KOPT-K1 (cell line): Measurements from ENCODE around the gene ACOT7.
"Not testable (repeated sequence)": the region's sequence is repeated elsewhere in the genome, so short reads cannot be mapped to it uniquely, and the experiment has no call there.

Source experiments
- H3K27ac ChIP-seq: fragments of 200-600 bp; sonication (generic); 2 replicates; pipeline ENCODE4 v1.5.1; 2016; ENCODE audit warnings: antibody characterized with exemption, mild to moderate bottlenecking, low read depth, low read length; ENCODE audit not compliant: poor library complexity, severe bottlenecking
- H3K36me3 ChIP-seq: fragments of 200-600 bp; sonication (generic); 2 replicates; pipeline ENCODE4 v1.5.1; 2017; ENCODE audit warnings: antibody characterized with exemption, mild to moderate bottlenecking, low read length, moderate library complexity; ENCODE audit not compliant: insufficient read depth
- H3K9me3 ChIP-seq: fragments of 200-600 bp; sonication (generic); 2 replicates; pipeline ENCODE4 v1.5.1; 2017; ENCODE audit warnings: antibody characterized with exemption, low read length, mild to moderate bottlenecking; ENCODE audit not compliant: insufficient read depth, poor library complexity, severe bottlenecking

Gene ACOT7

GRCh38 chr1:6393400-6394187, at the start of gene ACOT7:
Gene ACOT7 (minus strand): TSS chr1:6393767. CDS start chr1:6393399, 368 bp downstream.
- peak within 1 kb of the TSS; percentile 94 for H3K27ac ChIP-seq
- no peaks in the 10 kb centered on the region for H3K9me3 ChIP-seq
- H3K36me3 ChIP-seq: peaks cover 7% of the 10 kb centered on the region; the same call in 1 of the 2 replicates

GRCh38 chr1:6441586-6441985, 48.0 kb upstream of the ACOT7 start:
- no peaks in the 10 kb centered on the region for H3K9me3 ChIP-seq
- H3K36me3 ChIP-seq: no peaks in the 10 kb centered on the region
- no peak overlapping the region for H3K27ac ChIP-seq

GRCh38 chr1:6440198-6441126, 46.9 kb upstream of the ACOT7 start:
- H3K9me3 ChIP-seq: no peaks in the 10 kb centered on the region
- H3K27ac ChIP-seq: no peak overlapping the region
- no peaks in the 10 kb centered on the region for H3K36me3 ChIP-seq

- Histone ChIP-seq H3K36me3 (no peaks in the 10 kb centered on the region), H3K27ac (no peak overlapping the region), H3K9me3 (no peaks in the 10 kb centered on the region)
Measured at GRCh38 chr1:6438047-6438525, 44.5 kb upstream of the ACOT7 start.

GRCh38 chr1:6437012-6437700, 43.6 kb upstream of the ACOT7 start:
- H3K27ac ChIP-seq, H3K36me3 ChIP-seq, H3K9me3 ChIP-seq: not testable (repeated sequence)

GRCh38 chr1:6436277-6436676, 42.7 kb upstream of the ACOT7 start:
- not testable (repeated sequence) for H3K9me3 ChIP-seq, H3K27ac ChIP-seq, H3K36me3 ChIP-seq

- H3K36me3 ChIP-seq: no peaks in the 10 kb centered on the region
- no peaks in the 10 kb centered on the region for H3K9me3 ChIP-seq
- H3K27ac ChIP-seq: no peak overlapping the region
Measured at GRCh38 chr1:6435547-6435946, 42.0 kb upstream of the ACOT7 start.

- H3K27ac ChIP-seq: no peak overlapping the region
- no peaks in the 10 kb centered on the region for H3K36me3 ChIP-seq
- H3K9me3 ChIP-seq: no peaks in the 10 kb centered on the region
Measured at GRCh38 chr1:6435129-6435528, 41.6 kb upstream of the ACOT7 start.

GRCh38 chr1:6434186-6434585, 40.6 kb upstream of the ACOT7 start:
- H3K27ac ChIP-seq: no peak overlapping the region
- no peaks in the 10 kb centered on the region for H3K9me3 ChIP-seq
- no peaks in the 10 kb centered on the region for H3K36me3 ChIP-seq

- H3K9me3 ChIP-seq, H3K36me3 ChIP-seq, H3K27ac ChIP-seq: not testable (repeated sequence)
Measured at GRCh38 chr1:6431645-6432579, 38.3 kb upstream of the ACOT7 start.

- H3K9me3 ChIP-seq, H3K36me3 ChIP-seq, H3K27ac ChIP-seq: not testable (repeated sequence)
Measured at GRCh38 chr1:6429660-6430411, 36.3 kb upstream of the ACOT7 start.

- not testable (repeated sequence) for H3K9me3 ChIP-seq, H3K36me3 ChIP-seq, H3K27ac ChIP-seq
Measured at GRCh38 chr1:6428453-6428852, 34.9 kb upstream of the ACOT7 start.

- Histone ChIP-seq H3K36me3 (no peaks in the 10 kb centered on the region), H3K9me3 (no peaks in the 10 kb centered on the region), H3K27ac (no peak overlapping the region)
Measured at GRCh38 chr1:6427441-6428390, 34.1 kb upstream of the ACOT7 start.
